Subcutaneous preadipocyte (primary cell): ENCODE data around the gene TXNL4A. TPM values are rescaled to one million over a fixed set of nuclear protein-coding genes. Genes with fewer than 3 reads are reported as not detected.

Source experiments
- total RNA-seq: library from RNA; depleted of rRNA; stranded (reverse); fragments of >200 nt; gene quantifications from 2 replicates; pipeline ENCODE4 v1.2.3, GENCODE V29; 2012

Gene TXNL4A, protein sequence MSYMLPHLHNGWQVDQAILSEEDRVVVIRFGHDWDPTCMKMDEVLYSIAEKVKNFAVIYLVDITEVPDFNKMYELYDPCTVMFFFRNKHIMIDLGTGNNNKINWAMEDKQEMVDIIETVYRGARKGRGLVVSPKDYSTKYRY
- 50.4 and 65.0 TPM in 2 replicates for total RNA-seq

DNA sequence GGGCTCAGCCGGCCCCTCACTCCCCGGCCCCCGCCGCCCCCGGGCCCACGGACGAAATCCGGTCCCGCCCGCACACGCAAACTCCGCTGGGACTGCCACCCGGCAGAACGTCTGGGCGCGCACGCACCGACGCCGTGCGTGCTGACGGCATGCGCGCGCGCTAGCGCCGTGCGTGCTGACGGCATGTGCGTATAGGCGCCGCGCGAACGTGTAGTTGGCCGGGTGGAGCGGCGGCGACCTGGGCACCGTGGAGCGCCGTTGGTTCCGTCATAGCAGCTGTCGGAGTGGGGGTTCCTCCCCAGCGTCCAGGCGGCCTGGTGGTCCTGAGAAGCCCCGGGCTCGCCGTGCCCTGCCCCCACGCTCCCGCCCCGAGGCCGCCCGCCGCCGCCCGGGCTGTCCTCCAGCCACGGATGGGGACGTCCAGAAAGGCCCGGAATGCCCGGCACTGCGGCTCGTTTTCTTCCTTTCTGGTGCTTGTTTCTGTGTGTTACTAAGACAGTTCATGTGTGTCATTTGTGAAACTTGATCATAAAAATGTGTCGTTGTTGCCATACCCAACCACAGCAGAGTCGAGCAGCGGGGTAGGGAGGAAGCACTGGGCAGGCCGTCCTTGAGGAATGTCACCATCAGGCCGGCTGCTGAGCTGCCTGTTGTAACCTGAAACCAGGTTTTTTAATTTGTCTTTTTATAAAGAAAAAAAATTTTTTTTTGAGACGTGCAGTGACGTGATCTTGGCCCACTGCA lies at the start of gene TXNL4A:
Gene TXNL4A (minus strand): TSS at position 113 of the 744 bp plus-strand sequence. CDS start 171 bp downstream, outside the sequence.

DNA sequence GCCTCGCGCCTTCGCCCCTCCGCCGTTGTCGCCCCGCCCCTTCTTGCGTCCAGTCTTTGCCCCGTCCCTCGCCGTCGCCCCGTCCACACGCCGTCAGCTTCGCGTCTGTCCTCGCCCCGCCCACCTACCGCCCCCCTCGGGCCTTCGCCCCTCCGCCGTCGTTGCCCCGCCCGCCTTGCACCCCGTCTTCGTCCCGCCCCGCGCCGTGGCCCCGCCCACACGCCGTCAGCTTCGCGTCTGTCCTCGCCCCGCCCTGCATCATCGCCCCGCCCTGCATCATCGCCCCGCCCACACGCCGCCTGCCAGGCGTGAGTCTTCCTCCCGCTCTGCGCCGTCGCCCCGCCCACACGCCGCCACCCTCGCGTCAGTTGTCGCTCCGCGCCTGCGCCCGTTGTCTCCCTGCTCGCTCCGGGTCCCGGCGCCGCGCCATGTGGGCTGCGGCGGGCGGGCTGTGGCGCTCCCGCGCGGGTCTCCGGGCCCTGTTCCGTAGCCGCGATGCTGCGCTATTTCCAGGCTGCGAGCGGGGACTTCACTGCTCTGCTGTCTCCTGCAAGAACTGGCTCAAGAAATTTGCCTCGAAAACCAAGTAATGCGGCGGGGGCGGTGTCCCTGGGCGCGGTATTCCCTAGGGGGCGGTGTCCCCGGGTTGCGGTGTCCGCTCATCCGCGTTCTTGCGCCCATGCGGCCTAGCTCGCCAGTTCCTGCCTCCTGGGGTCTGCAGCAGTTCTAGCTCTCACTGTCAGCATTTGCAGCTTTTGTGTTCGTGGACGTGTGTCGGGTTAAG lies 45.9 kb upstream of the TXNL4A start, which contains the start of gene RBFA:
Gene RBFA (plus strand): TSS at position 367 of the 784 bp plus-strand sequence. CDS start 62 bp downstream, at position 429.

DNA sequence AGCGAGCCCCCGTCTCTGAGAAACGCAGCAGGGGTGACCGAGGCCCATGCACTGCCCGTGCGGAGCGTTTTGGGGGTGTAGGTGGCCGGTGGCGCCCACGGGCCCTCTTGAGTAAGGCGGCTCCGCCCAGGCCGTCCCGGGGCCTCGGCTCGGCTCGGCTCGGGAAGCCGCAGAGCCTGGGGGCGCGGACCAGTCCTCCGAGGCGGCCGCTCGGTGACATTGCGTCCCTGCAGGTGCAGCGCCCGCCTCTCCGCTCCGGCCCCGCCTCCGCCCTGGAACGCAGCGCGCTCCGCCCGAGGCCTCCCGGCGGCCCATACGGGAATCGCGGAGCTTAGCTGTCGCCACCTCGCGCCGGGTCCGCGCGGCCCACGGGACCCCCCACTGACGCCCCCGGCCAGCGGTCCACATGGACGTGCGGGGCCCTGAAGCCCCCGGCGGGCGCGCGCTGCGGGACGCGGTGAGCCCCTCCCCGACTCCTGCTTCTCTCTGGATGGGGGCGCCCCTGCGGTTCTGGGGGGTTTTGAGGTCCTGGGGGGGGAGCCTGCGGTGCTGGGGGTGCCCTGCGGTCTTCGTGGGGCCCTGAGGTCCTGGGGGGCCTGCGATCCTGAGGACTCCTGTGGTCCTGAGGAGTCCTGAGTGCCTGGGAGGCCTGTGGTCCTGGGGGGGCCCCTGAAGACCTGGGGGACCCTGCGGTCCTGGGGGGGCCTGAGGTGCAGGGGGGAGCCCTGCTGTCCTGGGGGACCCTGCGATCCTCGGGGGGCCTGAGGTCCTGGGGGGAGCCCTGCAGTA lies 23.8 kb downstream of the TXNL4A start, which contains the start of gene HSBP1L1:
Gene HSBP1L1 (plus strand): TSS at position 314 of the 789 bp plus-strand sequence. CDS start 93 bp downstream, at position 407.

DNA sequence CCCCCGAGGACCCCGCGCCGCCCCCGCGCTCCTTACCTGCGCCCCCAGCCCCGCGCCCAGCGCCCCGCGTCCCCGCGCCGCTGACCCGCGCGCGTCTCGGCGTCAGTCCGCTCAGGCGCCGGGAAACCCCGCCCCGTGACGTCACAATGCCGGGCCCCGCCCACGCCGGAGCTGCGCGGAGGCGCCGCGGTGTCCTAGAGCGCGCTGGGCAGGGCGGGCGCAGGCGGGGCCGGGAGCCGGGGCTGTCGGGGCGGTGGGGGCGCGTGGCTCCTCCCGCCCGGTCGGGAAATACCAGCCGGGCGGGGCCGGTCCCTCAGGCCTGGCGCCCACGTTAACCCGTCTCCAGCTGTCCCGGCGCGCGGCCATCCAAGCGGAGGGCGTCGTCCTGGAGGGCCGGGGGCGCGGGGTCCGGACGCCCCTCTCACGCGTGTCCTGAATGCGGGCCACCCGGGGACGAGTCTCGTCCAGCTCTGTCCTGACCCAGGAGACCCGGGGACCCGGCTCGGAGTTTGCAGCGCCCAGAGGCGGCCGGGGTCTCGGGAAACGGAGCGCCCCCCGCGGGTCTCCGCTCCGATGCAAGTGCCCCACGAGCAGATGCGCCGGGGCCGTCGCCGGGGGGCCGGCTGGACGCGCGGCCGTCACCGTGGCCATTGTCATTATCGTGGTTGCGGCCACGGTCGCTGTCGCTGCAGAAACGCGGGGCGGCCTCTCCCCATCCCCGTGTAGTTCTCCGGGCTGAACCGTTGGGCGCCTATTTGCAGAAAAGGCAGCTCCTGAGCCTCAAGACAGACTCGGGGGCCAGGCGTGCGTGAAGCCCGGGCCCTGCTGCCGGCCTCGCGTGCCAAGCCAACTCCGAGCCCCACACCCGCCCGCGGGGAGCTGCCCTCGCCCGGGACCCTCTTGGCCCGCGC lies 36.6 kb downstream of the TXNL4A start, which contains the start of gene SLC66A2:
Gene SLC66A2 (minus strand): TSS at position 109 of the 911 bp plus-strand sequence. CDS start 727 bp downstream, outside the sequence.

Other genes with a start within 250 kb of the TXNL4A start
- gene KCNG2, start 190.6 kb downstream of the TXNL4A start, total RNA-seq, result not detected in 2 replicates
- 27.6 and 28.3 TPM in 2 replicates for gene SLC66A2, start 36.9 kb downstream of the TXNL4A start, total RNA-seq
- 2.5 and 3.3 TPM in 2 replicates for gene HSBP1L1, start 23.9 kb downstream of the TXNL4A start, total RNA-seq
- 38.5 and 39.7 TPM in 2 replicates for gene RBFA, start 45.9 kb upstream of the TXNL4A start, total RNA-seq
- 17.3 and 28.2 TPM in 2 replicates for gene ADNP2, start 120.7 kb upstream of the TXNL4A start, total RNA-seq